AG04450 (cell line): ENCODE data around the gene UNC5C. TPM values are rescaled to one million over a fixed set of nuclear protein-coding genes. Genes with fewer than 3 reads are reported as not detected.

ENCODE experiments used
- CTCF ChIA-PET: fragments of 300-600, 350-600 bp; formaldehyde crosslinking; extraction: SDS; loops from one replicate; lab custom pipeline; 2022; ENCODE audit warnings: antibody characterized with exemption, inconsistent platforms; lab: Charles Lee
- POLR2A ChIA-PET: fragments of 350-600 bp; formaldehyde crosslinking; extraction: SDS; loops from one replicate; lab custom pipeline; 2021; ENCODE audit warnings: antibody characterized with exemption, inconsistent platforms; lab: Yijun Ruan, JAX
- DNase-seq: peaks from one replicate; pipeline ENCODE4 v3.0.0-alpha.2; 2011; ENCODE audit warnings: low read depth, low spot score
- H3K27ac ChIP-seq: one replicate; pipeline ENCODE4 v1.5.1; 2012; ENCODE audit warnings: low read depth, low read length, control low read depth
- H3K27me3 ChIP-seq: one replicate; pipeline ENCODE4 v1.6.0; 2012; ENCODE audit warnings: low read length; ENCODE audit not compliant: control insufficient read depth, insufficient read depth
- H3K4me3 ChIP-seq: 2 replicates; pipeline ENCODE4 v1.5.1; 2011; ENCODE audit warnings: mild to moderate bottlenecking, low read depth, low read length, control low read depth
- H3K9me3 ChIP-seq: 2 replicates; pipeline ENCODE4 v1.5.1; 2012; ENCODE audit warnings: low read length; ENCODE audit not compliant: control insufficient read depth, insufficient read depth
- polyA plus RNA-seq: library from polyadenylated mRNA; depleted of rRNA; stranded (reverse); fragments of >200 nt; gene quantifications from 2 replicates; pipeline ENCODE4 v1.2.3, GENCODE V29; 2011
- TF ChIP-seq, protein P1 (sequence below): IDR thresholded peaks from 2 replicates; pipeline ENCODE4 v1.5.1; 2011; ENCODE audit warnings: low read depth, low read length, control low read depth, inconsistent platforms

Gene UNC5C
- polyA plus RNA-seq, 1 experiment = 0.07 TPM

- Histone ChIP-seq H3K4me3 (no peak overlapping the region), H3K9me3 (no peaks in the 10 kb centered on the region), H3K27me3 (no peaks in the 10 kb centered on the region), H3K27ac (no peak overlapping the region)
- CTCF ChIA-PET = no interaction called here
- POLR2A ChIA-PET = no interaction called here
- no peak for DNase-seq
- TF ChIP-seq, protein P1, sequence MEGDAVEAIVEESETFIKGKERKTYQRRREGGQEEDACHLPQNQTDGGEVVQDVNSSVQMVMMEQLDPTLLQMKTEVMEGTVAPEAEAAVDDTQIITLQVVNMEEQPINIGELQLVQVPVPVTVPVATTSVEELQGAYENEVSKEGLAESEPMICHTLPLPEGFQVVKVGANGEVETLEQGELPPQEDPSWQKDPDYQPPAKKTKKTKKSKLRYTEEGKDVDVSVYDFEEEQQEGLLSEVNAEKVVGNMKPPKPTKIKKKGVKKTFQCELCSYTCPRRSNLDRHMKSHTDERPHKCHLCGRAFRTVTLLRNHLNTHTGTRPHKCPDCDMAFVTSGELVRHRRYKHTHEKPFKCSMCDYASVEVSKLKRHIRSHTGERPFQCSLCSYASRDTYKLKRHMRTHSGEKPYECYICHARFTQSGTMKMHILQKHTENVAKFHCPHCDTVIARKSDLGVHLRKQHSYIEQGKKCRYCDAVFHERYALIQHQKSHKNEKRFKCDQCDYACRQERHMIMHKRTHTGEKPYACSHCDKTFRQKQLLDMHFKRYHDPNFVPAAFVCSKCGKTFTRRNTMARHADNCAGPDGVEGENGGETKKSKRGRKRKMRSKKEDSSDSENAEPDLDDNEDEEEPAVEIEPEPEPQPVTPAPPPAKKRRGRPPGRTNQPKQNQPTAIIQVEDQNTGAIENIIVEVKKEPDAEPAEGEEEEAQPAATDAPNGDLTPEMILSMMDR = no peak
These were observed 185.2 kb downstream of the UNC5C start for GRCh38 chr4:95363559-95363925.

- Histone ChIP-seq H3K9me3 (no peaks in the 10 kb centered on the region), H3K27ac (no peak overlapping the region), H3K4me3 (no peak overlapping the region), H3K27me3 (no peaks in the 10 kb centered on the region)
- DNase-seq = no peak
- ChIA-PET POLR2A (no interaction called here), CTCF (no interaction called here)
- TF ChIP-seq, protein P1 = 0 out of 2 replicates have a peak, but pooled peaks have one; percentile 22
These were observed 185.7 kb downstream of the UNC5C start for GRCh38 chr4:95362906-95363558.

DNA sequence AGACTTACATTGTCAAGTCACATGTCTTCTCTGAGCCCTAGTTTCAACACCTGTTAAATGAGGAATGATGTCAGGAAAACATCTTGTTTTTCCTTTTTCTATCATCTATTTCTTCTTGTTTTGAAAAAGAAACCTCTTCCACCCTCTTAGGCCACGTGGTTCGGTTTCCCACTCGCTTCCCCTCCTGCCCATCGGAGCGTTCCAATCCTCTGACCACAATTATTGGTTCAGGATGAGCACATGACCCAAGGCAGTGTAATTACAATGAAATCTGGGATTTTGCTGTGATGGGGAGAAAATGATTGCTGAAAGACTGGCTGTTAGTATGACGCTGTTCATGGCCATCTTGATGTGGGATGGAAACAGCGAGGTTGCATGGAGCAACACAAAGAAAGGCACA is 186.7 kb downstream of the UNC5C start:
- Histone ChIP-seq H3K4me3 (no peak overlapping the region), H3K27ac (no peak overlapping the region), H3K9me3 (no peaks in the 10 kb centered on the region), H3K27me3 (no peaks in the 10 kb centered on the region)
- no peak for DNase-seq
- ChIA-PET POLR2A (no interaction called here), CTCF (no interaction called here)
- TF ChIP-seq, protein P1 = no peak

- Histone ChIP-seq H3K9me3 (no peaks in the 10 kb centered on the region), H3K27me3 (no peaks in the 10 kb centered on the region), H3K4me3 (no peak overlapping the region), H3K27ac (no peak overlapping the region)
- TF ChIP-seq, protein P1 = no peak
- ChIA-PET POLR2A (no interaction called here), CTCF (no interaction called here)
- DNase-seq = no peak
These were observed 187.1 kb downstream of the UNC5C start for GRCh38 chr4:95361696-95361965.

GRCh38 chr4:95360906-95361695 is 187.7 kb downstream of the UNC5C start:
- Histone ChIP-seq H3K4me3 (no peak overlapping the region), H3K27me3 (no peaks in the 10 kb centered on the region), H3K27ac (no peak overlapping the region), H3K9me3 (no peaks in the 10 kb centered on the region)
- POLR2A ChIA-PET = no interaction called here
- TF ChIP-seq, protein P1 = no peak
- no peak for DNase-seq
- CTCF ChIA-PET = no interaction called here
